GM19438 (cell line): ENCODE measurements around the gene ICA1L.
A peak's percentile ranks its signal among the peaks of the same experiment; 100 is the strongest.
"Not testable (repeated sequence)": the region's sequence is repeated elsewhere in the genome, so short reads cannot be mapped to it uniquely, and the experiment has no call there.

Experiments used
- ATAC-seq: cut with Tn5 transposase; IDR thresholded peaks from one replicate; pipeline ENCODE4 v1.9.1; 2021; ENCODE audit warnings: low read depth; ENCODE audit not compliant: unreplicated experiment

The ICA1L gene

GRCh38 chr2:202848813-202849212, 22.8 kb downstream of the ICA1L start:
- ATAC-seq = no peak

- peak; percentile 66 for ATAC-seq
Measured at GRCh38 chr2:202847693-202848524, 23.7 kb downstream of the ICA1L start.

GRCh38 chr2:202844656-202845055, 26.9 kb downstream of the ICA1L start:
- no peak for ATAC-seq

- ATAC-seq = no peak
Measured at GRCh38 chr2:202842690-202843089, 28.9 kb downstream of the ICA1L start.

GRCh38 chr2:202841090-202841867, 30.3 kb downstream of the ICA1L start:
- ATAC-seq = no peak

GRCh38 chr2:202831242-202832220, 40.0 kb downstream of the ICA1L start:
- ATAC-seq = no peak

- no peak for ATAC-seq
Measured at GRCh38 chr2:202824901-202825300, 46.7 kb downstream of the ICA1L start.

GRCh38 chr2:202822411-202822810, 49.2 kb downstream of the ICA1L start:
- no peak for ATAC-seq

GRCh38 chr2:202821206-202822160, 50.1 kb downstream of the ICA1L start:
- ATAC-seq = no peak

- no peak for ATAC-seq
Measured at GRCh38 chr2:202818321-202818720, 53.2 kb downstream of the ICA1L start.

GRCh38 chr2:202817771-202818170, 53.8 kb downstream of the ICA1L start:
- no peak for ATAC-seq

- ATAC-seq = no peak
Measured at GRCh38 chr2:202815548-202816360, 55.8 kb downstream of the ICA1L start.

GRCh38 chr2:202814226-202814625, 57.3 kb downstream of the ICA1L start:
- ATAC-seq = no peak

- ATAC-seq = no peak
Measured at GRCh38 chr2:202813387-202813786, 58.2 kb downstream of the ICA1L start.

- ATAC-seq = no peak
Measured at GRCh38 chr2:202808754-202809153, 62.8 kb downstream of the ICA1L start.

- not testable (repeated sequence) for ATAC-seq
Measured at GRCh38 chr2:202807431-202808138, 64.0 kb downstream of the ICA1L start.

- ATAC-seq = not testable (repeated sequence)
Measured at GRCh38 chr2:202805911-202806310, 65.7 kb downstream of the ICA1L start.

- ATAC-seq = no peak
Measured at GRCh38 chr2:202797944-202798343, 73.6 kb downstream of the ICA1L start.
